H1 (cell line): ENCODE measurements around the gene GSTO1. TPM values are rescaled to one million over a fixed set of nuclear protein-coding genes. Genes with fewer than 3 reads are reported as not detected.

Experiments
- CTCF ChIA-PET: fragments of 300-600 bp; sonication (Branson Sonifier 250); formaldehyde crosslinking; loops from one replicate; lab custom pipeline; 2021; ENCODE audit not compliant: partially characterized antibody; lab: Charles Lee
- POLR2A ChIA-PET: fragments of 300-600 bp; sonication (Branson Sonifier 250); formaldehyde crosslinking; loops from one replicate; lab custom pipeline; 2021; ENCODE audit warnings: inconsistent platforms; ENCODE audit not compliant: partially characterized antibody; lab: Charles Lee
- DNase-seq, 2 experiments: peaks; one replicate each; pipeline versions ENCODE4 v3.0.0 to v3.0.0-alpha.2; 2010 to 2022; ENCODE audit warnings: low spot score in 2 of 2, low read depth in 1 of 2, mixed read lengths in 1 of 2
- FAIRE-seq: peaks from 2 replicates; lab custom pipeline; 2011; peaks lifted over from hg19 to GRCh38; lab: Jason Lieb, UNC
- H2AFZ ChIP-seq: 2 replicates; pipeline ENCODE4 v1.8.1; 2012; ENCODE audit warnings: low read length, inconsistent platforms
- H2AK5ac ChIP-seq: 2 replicates; pipeline ENCODE4 v1.6.1; 2013; ENCODE audit warnings: low read depth, low read length
- H2BK120ac ChIP-seq: replicated peaks from 2 replicates; pipeline ENCODE3; 2013; ENCODE audit warnings: low read depth, low read length, inconsistent platforms
- H2BK12ac ChIP-seq: 2 replicates; pipeline ENCODE4 v1.6.1; 2013; ENCODE audit warnings: low read depth, low read length
- H2BK15ac ChIP-seq: 2 replicates; pipeline ENCODE4 v1.6.1; 2013; ENCODE audit warnings: low read length
- H2BK20ac ChIP-seq: 2 replicates; pipeline ENCODE4 v1.6.1; 2013; ENCODE audit warnings: low read length
- H2BK5ac ChIP-seq: 2 replicates; pipeline ENCODE4 v1.6.1; 2013; ENCODE audit warnings: low read depth, low read length
- H3K14ac ChIP-seq: 2 replicates; pipeline ENCODE4 v1.6.1; 2013; ENCODE audit warnings: inconsistent platforms; ENCODE audit not compliant: insufficient read length
- H3K18ac ChIP-seq: 2 replicates; pipeline ENCODE4 v1.6.1; 2013; ENCODE audit warnings: low read length; ENCODE audit errors: extremely low read depth
- H3K23ac ChIP-seq: 2 replicates; pipeline ENCODE4 v1.6.1; 2013; ENCODE audit warnings: inconsistent platforms; ENCODE audit not compliant: insufficient read length
- H3K23me2 ChIP-seq: 2 replicates; pipeline ENCODE4 v1.6.1; 2013; ENCODE audit warnings: low read depth, low read length
- H3K27ac ChIP-seq: 2 replicates; pipeline ENCODE4 v1.6.1; 2011; ENCODE audit warnings: low read depth, low read length, inconsistent platforms
- H3K27me3 ChIP-seq, 4 experiments: replicated peaks in 1 of 4; 1 replicate in 1 of 4; 2 replicates in 3 of 4; pipeline versions ENCODE4 v1.6.1 to v1.8.1; 2011 to 2013; ENCODE audit warnings: low read length in 3 of 4, mild to moderate bottlenecking in 3 of 4, inconsistent platforms in 2 of 4, mixed read lengths in 2 of 4, moderate library complexity in 1 of 4; ENCODE audit not compliant: control insufficient read depth in 3 of 4, insufficient read depth in 3 of 4; ENCODE audit errors: extremely low read depth in 1 of 4
- H3K36me3 ChIP-seq, 4 experiments: 2 replicates each; pipeline versions ENCODE4 v1.6.1 to v1.8.1; 2011 to 2013; ENCODE audit warnings: mild to moderate bottlenecking in 4 of 4, low read length in 3 of 4, moderate library complexity in 2 of 4, control low read depth in 1 of 4, inconsistent platforms in 1 of 4; ENCODE audit not compliant: insufficient read depth in 4 of 4, control insufficient read depth in 2 of 4
- H3K4ac ChIP-seq: replicated peaks from 2 replicates; pipeline ENCODE3; 2013; ENCODE audit warnings: low read length, low read depth, mixed read lengths, inconsistent platforms; ENCODE audit not compliant: insufficient read length
- H3K4me1 ChIP-seq, 4 experiments: replicated peaks in 1 of 4; 1 replicate in 1 of 4; 2 replicates in 3 of 4; pipeline versions ENCODE4 v1.6.1 to v1.8.1; 2011 to 2013; ENCODE audit warnings: low read length in 3 of 4, inconsistent platforms in 2 of 4, mixed read lengths in 1 of 4; ENCODE audit not compliant: insufficient read depth in 4 of 4, control insufficient read depth in 3 of 4
- H3K4me2 ChIP-seq, 2 experiments: 2 replicates each; pipeline versions ENCODE4 v1.6.1 to v1.8.1; 2011 to 2013; ENCODE audit warnings: low read depth in 2 of 2, low read length in 2 of 2, control low read depth in 1 of 2, inconsistent platforms in 1 of 2, mild to moderate bottlenecking in 1 of 2; ENCODE audit not compliant: insufficient read depth in 1 of 2
- H3K4me3 ChIP-seq, 4 experiments: fragments of 200-600, 300-600 bp in 1 of 4; sonication (generic), shearing (Covaris generic), sonication (Bioruptor Twin) in 1 of 4; 2 replicates each; pipeline versions ENCODE4 v1.5.1 to v1.8.1; 2011 to 2016; ENCODE audit warnings: low read length in 4 of 4, low read depth in 3 of 4, control low read depth in 2 of 4, inconsistent platforms in 2 of 4, mild to moderate bottlenecking in 2 of 4, mixed read lengths in 1 of 4, moderate library complexity in 1 of 4; ENCODE audit not compliant: insufficient read depth in 2 of 4; ENCODE audit errors: extremely low read depth in 1 of 4
- H3K56ac ChIP-seq: replicated peaks from 2 replicates; pipeline ENCODE3; 2013; ENCODE audit warnings: low read depth, mild to moderate bottlenecking, mixed read lengths, low read length, inconsistent platforms; ENCODE audit not compliant: insufficient read length
- H3K79me1 ChIP-seq: 2 replicates; pipeline ENCODE4 v1.6.1; 2013; ENCODE audit warnings: low read depth, low read length, control low read depth
- H3K79me2 ChIP-seq, 2 experiments: 2 replicates each; pipeline versions ENCODE4 v1.6.1 to v1.8.1; 2012 to 2013; ENCODE audit warnings: low read length in 2 of 2, mild to moderate bottlenecking in 2 of 2, inconsistent platforms in 1 of 2; ENCODE audit not compliant: insufficient read depth in 2 of 2, control insufficient read depth in 1 of 2
- H3K9ac ChIP-seq, 4 experiments: replicated peaks in 1 of 4; 1 replicate in 1 of 4; 2 replicates in 3 of 4; pipeline versions ENCODE4 v1.6.1 to v1.8.1; 2011 to 2013; ENCODE audit warnings: low read depth in 3 of 4, low read length in 3 of 4, control low read depth in 2 of 4, mild to moderate bottlenecking in 2 of 4, moderate library complexity in 2 of 4, inconsistent platforms in 1 of 4; ENCODE audit errors: extremely low read depth in 1 of 4
- H3K9me3 ChIP-seq, 2 experiments: 2 replicates each; pipeline versions ENCODE4 v1.6.1 to v1.8.1; 2012 to 2013; ENCODE audit warnings: mild to moderate bottlenecking in 2 of 2, moderate library complexity in 2 of 2, control low read depth in 1 of 2, inconsistent platforms in 1 of 2, low read depth in 1 of 2, low read length in 1 of 2, mixed read lengths in 1 of 2; ENCODE audit not compliant: insufficient read depth in 2 of 2
- H4K20me1 ChIP-seq, 2 experiments: replicated peaks in 1 of 2; 2 replicates each; pipeline versions ENCODE3 to v1.8.1; 2011 to 2013; ENCODE audit warnings: inconsistent platforms in 2 of 2, low read length in 2 of 2, mild to moderate bottlenecking in 1 of 2; ENCODE audit not compliant: insufficient read depth in 2 of 2, control insufficient read depth in 1 of 2
- H4K5ac ChIP-seq: 2 replicates; pipeline ENCODE4 v1.6.1; 2013; ENCODE audit warnings: low read length, low read depth, mixed read lengths, inconsistent platforms; ENCODE audit not compliant: insufficient read length
- H4K8ac ChIP-seq: 2 replicates; pipeline ENCODE4 v1.8.0; 2013; ENCODE audit warnings: mild to moderate bottlenecking, moderate library complexity, low read length, inconsistent platforms; ENCODE audit not compliant: insufficient read depth; ENCODE audit errors: extremely low read depth
- H4K91ac ChIP-seq: replicated peaks from 2 replicates; pipeline ENCODE3; 2013; ENCODE audit warnings: low read length, mixed read lengths, inconsistent platforms; ENCODE audit not compliant: insufficient read length
- BACH1 ChIP-seq: IDR thresholded peaks from 2 replicates; pipeline ENCODE4 v1.6.1; 2012; ENCODE audit warnings: low read length, improper control_type of control experiment
- BCL11A ChIP-seq, 2 experiments: IDR thresholded peaks; one replicate each; pipeline ENCODE4 v1.6.1; 2011; ENCODE audit warnings: low read depth in 2 of 2, low read length in 2 of 2, mild to moderate bottlenecking in 2 of 2
- CBX8 ChIP-seq: fragments of 300-800, 300-1000 bp; sonication (generic); IDR thresholded peaks from 2 replicates; pipeline ENCODE4 v1.7.1; 2016; ENCODE audit warnings: low read depth, low read length, borderline replicate concordance
- GTF2F1 ChIP-seq: IDR thresholded peaks from 2 replicates; pipeline ENCODE4 v1.6.1; 2012; ENCODE audit warnings: low read depth, low read length, improper control_type of control experiment, borderline replicate concordance
- KDM5A ChIP-seq: fragments of 200-600 bp; IDR thresholded peaks from 2 replicates; pipeline ENCODE4 v1.7.1; 2012; ENCODE audit warnings: mild to moderate bottlenecking, low read length, inconsistent platforms, mixed read lengths
- MAX ChIP-seq: IDR thresholded peaks from 2 replicates; pipeline ENCODE4 v1.6.1; 2012; ENCODE audit warnings: inconsistent platforms
- POLR2A ChIP-seq, 2 experiments: IDR thresholded peaks; 1 replicate in 1 of 2; 2 replicates in 1 of 2; pipeline ENCODE4 v1.6.1; 2011; ENCODE audit warnings: low read depth in 2 of 2, low read length in 2 of 2, mild to moderate bottlenecking in 2 of 2; ENCODE audit errors: control extremely low read depth in 1 of 2
- RAD21 ChIP-seq, 2 experiments: IDR thresholded peaks in 1 of 2; conservative IDR thresholded peaks in 1 of 2; 2 replicates each; pipeline ENCODE4 v1.6.1; 2011; ENCODE audit warnings: low read depth in 2 of 2, low read length in 2 of 2, improper control_type of control experiment in 1 of 2, inconsistent platforms in 1 of 2, mild to moderate bottlenecking in 1 of 2, moderate library complexity in 1 of 2
- RNF2 ChIP-seq: fragments of 200-900, 300-1000 bp; sonication (generic); IDR thresholded peaks from 2 replicates; pipeline ENCODE4 v1.7.1; 2016; ENCODE audit warnings: borderline replicate concordance, low read depth, mild to moderate bottlenecking, antibody characterized with exemption, low read length; ENCODE audit not compliant: poor library complexity, severe bottlenecking; ENCODE audit errors: missing control alignments
- SAP30 ChIP-seq: fragments of 300-600 bp; sonication (generic); IDR thresholded peaks from 2 replicates; pipeline ENCODE4 v1.7.1; 2012; ENCODE audit warnings: low read length, moderate library complexity, mild to moderate bottlenecking, inconsistent platforms; ENCODE audit not compliant: insufficient read depth, insufficient replicate concordance
- SIRT6 ChIP-seq: IDR thresholded peaks from one replicate; pipeline ENCODE4 v1.7.1; 2012; ENCODE audit warnings: low read length, inconsistent platforms
- SP4 ChIP-seq: IDR thresholded peaks from 2 replicates; pipeline ENCODE4 v1.6.1; 2012; ENCODE audit warnings: low read length, inconsistent platforms
- ZNF274 ChIP-seq: IDR thresholded peaks from 2 replicates; pipeline ENCODE4 v1.7.0; 2012; ENCODE audit warnings: low read length, borderline replicate concordance; ENCODE audit errors: extremely low read depth
- WGBS, 2 experiments: shearing (Covaris generic) in 1 of 2; methylation state at CpG; one replicate each; pipeline versions ENCODE4 v1.1.6 to v1.1.7; 2013 to 2015; ENCODE audit warnings: low lambda C conversion rate in 2 of 2, mixed read lengths in 2 of 2, inconsistent platforms in 1 of 2, low coverage in 1 of 2, missing lambda C conversion rate in 1 of 2; ENCODE audit not compliant: insufficient replicate concordance in 2 of 2, insufficient coverage in 1 of 2, insufficient read length in 1 of 2; ENCODE audit errors: extremely low coverage in 1 of 2, missing lambda C conversion rate in 1 of 2; 5-methylcytosine and 5-hydroxymethylcytosine counted together
- polyA plus RNA-seq, 7 experiments: library from polyadenylated mRNA; depleted of rRNA in 3 of 7; stranded (reverse) in 5 of 7; unstranded in 2 of 7; fragments of >200 nt in 5 of 7; fragments of 200-250 nt in 2 of 7; gene quantifications; 1 replicate in 5 of 7; 2 replicates in 1 of 7; 4 replicates in 1 of 7; pipeline versions ENCODE4 v1.2.1 to v1.2.3, GENCODE V29; 2011 to 2013; ENCODE audit warnings: missing spikeins in 2 of 7, mixed read lengths in 2 of 7
- total RNA-seq: library from RNA; stranded (reverse); fragmentation: NEBNext Ultra II Directional; extraction: Animal tissue kit (Norgen Biotek cat#: 25700); gene quantifications from 2 replicates; pipeline ENCODE4 v1.2.1, GENCODE V29; 2021

GSTO1 gene
- total and polyA plus RNA-seq, 2 of the 8 experiments (the other 6 are each of a cell fraction or from before 2014, with no cell fraction given) = 22.4 to 32.5 TPM

- CTCF ChIA-PET = no interaction called here
- no peak for TF ChIP-seq GTF2F1
- TF ChIP-seq CBX8 = no peak
- no peak for TF ChIP-seq POLR2A (IDR thresholded peaks at IDR 0.05; ENCODE audit: control extremely low read depth in 1 of 2, low read depth in 2 of 2, low read length in 2 of 2)
- no peak for TF ChIP-seq MAX
- TF ChIP-seq BACH1 = no peak
- TF ChIP-seq BCL11A (IDR thresholded peaks at IDR 0.05; ENCODE audit: low read depth in 2 of 2, low read length in 2 of 2) = no peak
- no peak for TF ChIP-seq SIRT6
- TF ChIP-seq RNF2 = no peak
- no peak for TF ChIP-seq ZNF274
- no peak for TF ChIP-seq SAP30
- TF ChIP-seq KDM5A = no peak
- TF ChIP-seq SP4 = no peak
- TF ChIP-seq RAD21 (IDR thresholded peaks at IDR 0.05 in 1 of 2, conservative IDR thresholded peaks at IDR 0.05 in 1 of 2; ENCODE audit: low read depth in 2 of 2, low read length in 2 of 2) = no peak
Measured at GRCh38 chr10:104251443-104251842, 3.2 kb upstream of the GSTO1 start.

More at GRCh38 chr10:104251443-104251842, 3.2 kb upstream of the GSTO1 start:
- Histone ChIP-seq H3K56ac (no peak overlapping the region), H3K79me2 (no peaks in the 10 kb centered on the region), H3K36me3 (no peaks in the 10 kb centered on the region), H2BK5ac (no peak overlapping the region), H3K27me3 (peaks cover 0 to 9% (median 5%) of the 10 kb centered on the region in 4 experiments; a peak in 5 of 7 replicates), H4K5ac (no peak overlapping the region), H3K27ac (no peak overlapping the region), H2BK20ac (no peak overlapping the region), H2BK12ac (no peak overlapping the region), H3K4me3 (no peak overlapping the region), H4K8ac (no peak overlapping the region), H3K23ac (no peak overlapping the region), H3K4me2 (no peak overlapping the region), H3K79me1 (no peaks in the 10 kb centered on the region), H3K23me2 (peaks cover 9% of the 10 kb centered on the region), H4K20me1 (peaks cover 0 to 2% of the 10 kb centered on the region in 2 experiments), H3K4me1 (peaks cover 5 to 22% (median 18%) of the 10 kb centered on the region in 4 experiments), H3K18ac (no peak overlapping the region), H4K91ac (no peak overlapping the region), H2AK5ac (no peak overlapping the region), H3K9ac (no peak overlapping the region), H3K4ac (no peak overlapping the region), H2BK15ac (no peak overlapping the region), H3K9me3 (0 out of 4 replicates have a peak, but pooled peaks cover 0 to 5% of the 10 kb centered on the region in 2 experiments), H3K14ac (no peak overlapping the region), H2AFZ (no peak overlapping the region), H2BK120ac (no peak overlapping the region)
- FAIRE-seq = no peak
- no peak for DNase-seq
- POLR2A ChIA-PET = interaction anchor here (1.3 kb wide), 1 partner anchor 8 kb away, joined by 4 read pairs; no protein-coding TSS in a partner anchor
- WGBS, 2 experiments = 84% methylated on average over 6 of the region's 6 CpGs; no CpG with 5 or more reads in 1 of the 2 experiments
